NCI-H1105 (cell line): ENCODE data around the gene PLXNC1.

Source experiments
- DNase-seq: peaks from one replicate; lab custom pipeline; 2025; lab: John Stamatoyannopoulos, UW

The PLXNC1 gene

GRCh38 chr12:94204499-94205247 lies 56.3 kb downstream of the PLXNC1 start:
- no peak for DNase-seq

- no peak for DNase-seq
Measured at GRCh38 chr12:94205822-94206221, 57.4 kb downstream of the PLXNC1 start.

DNA sequence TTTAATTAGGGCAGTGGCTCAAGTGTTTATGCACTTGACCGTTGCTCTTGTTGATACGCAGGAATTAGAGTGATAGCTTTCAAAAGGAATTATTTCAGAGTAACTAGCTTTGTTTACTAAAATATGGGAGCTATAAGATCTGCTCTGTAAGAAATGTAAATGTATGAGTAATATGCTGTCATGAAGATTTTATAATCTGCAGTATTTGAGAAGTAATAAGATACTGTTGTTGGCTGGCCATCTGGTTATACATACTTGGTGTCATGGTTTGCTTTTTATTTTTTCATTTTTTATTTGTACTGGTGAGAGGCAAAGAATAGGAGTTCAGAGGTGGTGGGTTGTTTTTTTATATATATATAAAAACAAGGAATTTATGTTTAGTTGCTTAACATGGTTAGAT lies 58.5 kb downstream of the PLXNC1 start:
- DNase-seq: no peak

- no peak for DNase-seq
Measured at GRCh38 chr12:94207467-94207848, 59.1 kb downstream of the PLXNC1 start.

- no peak for DNase-seq
Measured at GRCh38 chr12:94207849-94208621, 59.7 kb downstream of the PLXNC1 start.

- DNase-seq: no peak
Measured at GRCh38 chr12:94208622-94208966, 60.2 kb downstream of the PLXNC1 start.

DNA sequence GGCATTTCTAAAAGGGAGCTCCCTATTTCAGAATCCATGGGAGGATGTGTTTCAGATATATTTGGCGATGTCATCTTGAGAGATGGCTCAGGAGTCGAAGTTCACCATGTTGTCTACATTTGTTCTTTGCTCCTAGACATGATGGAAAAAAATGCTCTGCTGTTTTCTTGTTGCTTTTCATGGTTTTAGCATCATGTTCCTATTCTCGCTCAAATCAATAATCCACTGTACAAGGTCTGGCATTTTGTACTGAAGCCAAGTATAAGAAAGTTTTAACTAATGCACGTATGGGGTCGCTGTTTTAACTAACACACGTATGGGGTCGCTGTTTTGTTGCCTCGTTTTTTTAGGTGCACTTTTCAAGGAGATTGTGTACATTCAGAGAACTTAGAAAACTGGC lies 60.9 kb downstream of the PLXNC1 start:
- no peak for DNase-seq

DNA sequence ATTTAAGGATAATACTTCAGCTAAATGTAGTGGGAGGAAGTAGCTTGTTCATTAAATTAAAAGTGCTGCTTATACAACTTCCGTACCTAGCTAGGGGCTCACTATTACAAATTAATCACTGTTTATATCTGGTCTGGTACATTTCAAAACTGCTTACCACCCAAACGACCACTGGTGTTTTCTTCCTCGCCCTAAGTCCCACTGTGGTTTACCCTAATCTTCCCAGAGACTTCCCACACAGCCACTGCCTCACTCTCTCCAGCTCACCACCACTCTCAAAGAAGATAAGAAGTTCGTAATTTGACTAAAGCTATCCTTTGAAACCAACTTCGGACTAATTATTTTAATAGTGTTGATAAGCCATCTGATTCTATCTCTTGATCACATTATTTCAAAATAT lies 62.6 kb downstream of the PLXNC1 start:
- no peak for DNase-seq

GRCh38 chr12:94218233-94218632 lies 69.9 kb downstream of the PLXNC1 start:
- DNase-seq: no peak

- no peak for DNase-seq
Measured at GRCh38 chr12:94219622-94220302, 71.4 kb downstream of the PLXNC1 start.

DNA sequence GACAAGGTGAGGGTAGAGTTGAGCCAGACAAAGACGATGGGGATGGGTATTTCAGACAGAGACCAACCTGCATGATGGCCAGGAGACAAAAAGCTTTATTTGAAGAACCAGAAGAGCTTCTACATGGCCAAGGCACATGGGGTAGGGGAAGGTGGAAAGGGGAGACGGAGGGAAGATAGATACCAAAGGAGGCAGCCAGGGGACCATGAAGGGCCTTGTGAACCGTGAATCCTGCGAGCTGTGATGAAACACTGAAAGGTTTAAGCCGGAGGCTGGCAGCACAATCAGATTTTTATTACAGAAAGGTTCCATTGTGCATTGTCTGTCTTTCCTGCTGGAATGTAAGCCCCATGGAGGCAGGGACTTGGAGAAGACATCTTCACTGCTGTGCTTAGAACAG lies 72.4 kb downstream of the PLXNC1 start:
- DNase-seq: no peak

GRCh38 chr12:94222351-94223084 lies 74.1 kb downstream of the PLXNC1 start:
- no peak for DNase-seq

GRCh38 chr12:94223842-94224241 lies 75.5 kb downstream of the PLXNC1 start:
- no peak for DNase-seq

DNA sequence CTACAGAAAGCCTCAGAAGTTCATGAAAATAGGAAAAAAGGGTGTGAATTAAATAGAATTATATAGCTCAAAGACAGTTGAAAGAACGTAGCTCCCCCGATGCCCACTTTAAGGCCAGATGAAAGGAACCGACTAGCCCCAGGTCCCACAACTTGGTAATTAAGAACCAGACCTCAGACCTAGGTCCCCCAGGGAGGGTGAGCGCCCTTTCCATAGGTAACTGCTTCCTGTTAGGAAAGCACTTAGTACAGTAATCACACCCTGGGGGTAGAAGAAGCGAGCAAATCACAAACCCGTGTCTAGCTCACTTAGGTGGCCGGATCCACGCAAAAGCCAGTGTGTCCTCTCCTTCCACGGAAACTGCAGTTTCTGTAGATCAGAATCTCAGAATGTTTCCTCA lies 77.1 kb downstream of the PLXNC1 start:
- no peak for DNase-seq

DNA sequence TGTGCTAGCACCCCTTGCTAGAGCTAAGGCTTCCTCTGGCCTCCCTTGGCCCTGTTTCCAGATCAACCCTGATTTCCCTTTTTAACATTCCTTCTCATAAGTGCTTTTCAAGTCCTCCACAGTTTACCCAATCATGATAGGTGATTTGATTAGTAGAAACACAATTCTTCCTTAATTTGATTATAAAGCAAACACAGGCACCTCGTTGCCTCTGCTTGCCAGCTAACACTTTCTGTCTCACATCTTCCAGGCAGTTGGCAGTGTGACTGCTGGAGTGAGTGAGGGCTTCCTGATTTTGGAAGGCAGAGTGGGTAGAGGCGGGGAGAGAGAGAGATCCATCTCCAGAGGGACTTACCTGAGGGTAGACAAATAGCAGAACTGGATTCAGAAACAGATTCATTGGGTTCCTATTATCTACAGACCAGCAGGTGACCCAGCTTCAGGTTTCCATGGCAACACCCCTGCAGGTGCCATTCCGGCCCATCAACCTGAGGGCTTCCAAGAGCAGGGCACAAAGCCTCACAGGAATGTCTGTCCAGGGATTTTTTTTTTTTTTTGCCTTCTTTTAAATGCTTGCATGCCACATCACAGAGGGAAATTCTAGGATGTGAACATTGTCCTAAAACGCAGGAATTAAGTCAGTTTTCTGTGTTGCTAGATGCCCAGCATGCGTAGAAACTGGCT lies 77.7 kb downstream of the PLXNC1 start:
- no peak for DNase-seq

GRCh38 chr12:94227066-94227465 lies 78.7 kb downstream of the PLXNC1 start:
- DNase-seq: no peak

GRCh38 chr12:94228488-94228907 lies 80.1 kb downstream of the PLXNC1 start:
- no peak for DNase-seq

- no peak for DNase-seq
Measured at GRCh38 chr12:94229902-94230301, 81.5 kb downstream of the PLXNC1 start.

DNA sequence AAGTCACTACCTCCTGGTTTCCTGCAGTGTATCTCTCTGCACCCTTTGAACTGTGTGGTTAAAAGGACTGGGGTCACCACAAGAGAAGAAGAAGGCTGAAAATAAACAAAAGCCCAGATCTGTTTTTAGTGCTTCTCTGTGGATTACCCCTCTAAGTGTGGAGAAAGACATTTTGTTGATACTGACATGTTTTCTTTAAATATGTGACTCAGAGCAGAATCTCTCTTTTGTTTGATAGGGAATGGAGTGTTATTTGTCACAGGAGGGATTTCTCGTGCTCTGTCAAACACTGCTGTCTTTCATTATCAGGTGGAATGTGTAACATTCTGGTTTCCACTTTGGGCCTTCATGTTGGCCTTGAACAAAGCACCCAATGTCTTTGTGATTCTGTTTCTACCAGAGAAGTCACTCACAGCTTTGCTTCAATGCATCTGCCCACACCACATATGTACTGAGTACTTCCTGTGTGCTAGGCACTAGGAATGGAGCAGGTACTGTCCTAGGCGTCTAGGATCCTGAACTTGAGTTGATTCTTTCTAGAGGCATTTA lies 82.1 kb downstream of the PLXNC1 start:
- no peak for DNase-seq

DNA sequence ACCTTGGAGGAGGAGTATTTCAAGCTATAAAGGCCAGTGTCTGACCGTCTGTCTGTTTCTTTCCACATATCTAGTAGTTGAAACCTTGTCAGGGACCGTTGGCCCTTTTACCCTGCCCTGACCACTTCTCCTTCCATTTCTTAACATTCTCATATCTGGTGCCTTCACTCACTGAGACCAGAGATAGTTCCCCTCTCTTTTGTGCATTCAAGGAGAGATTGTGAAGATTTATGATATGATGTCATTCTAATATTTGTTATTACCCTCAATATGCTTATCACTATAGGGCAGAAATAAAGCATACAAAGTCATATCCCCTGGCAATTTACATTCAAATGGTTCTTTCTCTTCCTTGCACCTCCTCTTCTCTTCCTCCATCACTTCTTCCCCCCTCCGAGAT lies 83.3 kb downstream of the PLXNC1 start:
- DNase-seq: no peak

GRCh38 chr12:94235848-94236247 lies 87.5 kb downstream of the PLXNC1 start:
- DNase-seq: no peak
